Jurkat, Clone E6-1 (cell line): Measurements from ENCODE around the gene NTM.
A peak's percentile ranks its signal among the peaks of the same experiment; 100 is the strongest.

ENCODE experiments used
- DNase-seq: peaks from one replicate; pipeline ENCODE4 v3.0.0-alpha.2; 2011; ENCODE audit warnings: low read depth, low spot score
- H3K4me3 ChIP-seq: 2 replicates; pipeline ENCODE4 v1.5.1; 2011; ENCODE audit warnings: mild to moderate bottlenecking, low read length, control low read depth, moderate library complexity

Gene NTM

GRCh38 chr11:131717616-131718015 lies 347.2 kb downstream of the NTM start:
- DNase-seq = no peak
- H3K4me3 ChIP-seq = no peak overlapping the region

GRCh38 chr11:131723088-131723487 lies 352.7 kb downstream of the NTM start:
- DNase-seq = no peak
- no peak overlapping the region for H3K4me3 ChIP-seq

GRCh38 chr11:131724436-131724975 lies 354.1 kb downstream of the NTM start:
- DNase-seq = no peak
- no peak overlapping the region for H3K4me3 ChIP-seq

- H3K4me3 ChIP-seq = no peak overlapping the region
- DNase-seq = no peak
Measured at GRCh38 chr11:131734871-131735270, 364.5 kb downstream of the NTM start.

GRCh38 chr11:131737357-131737756 lies 366.9 kb downstream of the NTM start:
- no peak overlapping the region for H3K4me3 ChIP-seq
- DNase-seq = no peak

GRCh38 chr11:131739243-131739882 lies 368.9 kb downstream of the NTM start:
- no peak for DNase-seq
- H3K4me3 ChIP-seq = no peak overlapping the region

- no peak overlapping the region for H3K4me3 ChIP-seq
Measured at GRCh38 chr11:131744847-131745246, 374.4 kb downstream of the NTM start.

GRCh38 chr11:131745405-131745804 lies 375.0 kb downstream of the NTM start:
- no peak overlapping the region for H3K4me3 ChIP-seq
- no peak for DNase-seq

More at GRCh38 chr11:131744847-131745246, 374.4 kb downstream of the NTM start:
- no peak for DNase-seq

- no peak for DNase-seq
- H3K4me3 ChIP-seq = no peak overlapping the region
Measured at GRCh38 chr11:131746201-131746600, 375.8 kb downstream of the NTM start.

GRCh38 chr11:131748151-131749050 lies 378.0 kb downstream of the NTM start:
- no peak overlapping the region for H3K4me3 ChIP-seq
- peak; percentile 18 for DNase-seq

GRCh38 chr11:131749101-131749500 lies 378.7 kb downstream of the NTM start:
- no peak for DNase-seq
- no peak overlapping the region for H3K4me3 ChIP-seq

- no peak overlapping the region for H3K4me3 ChIP-seq
- no peak for DNase-seq
Measured at GRCh38 chr11:131750152-131750551, 379.7 kb downstream of the NTM start.

GRCh38 chr11:131750692-131751091 lies 380.3 kb downstream of the NTM start:
- no peak for DNase-seq
- H3K4me3 ChIP-seq = no peak overlapping the region

- DNase-seq = no peak
- no peak overlapping the region for H3K4me3 ChIP-seq
Measured at GRCh38 chr11:131754671-131755070, 384.3 kb downstream of the NTM start.

- H3K4me3 ChIP-seq = no peak overlapping the region
- no peak for DNase-seq
Measured at GRCh38 chr11:131756479-131757110, 386.2 kb downstream of the NTM start.

- DNase-seq = no peak
- H3K4me3 ChIP-seq = no peak overlapping the region
Measured at GRCh38 chr11:131758726-131759125, 388.3 kb downstream of the NTM start.

- H3K4me3 ChIP-seq = no peak overlapping the region
Measured at GRCh38 chr11:131759140-131759539, 388.7 kb downstream of the NTM start.

GRCh38 chr11:131760091-131761061 lies 390.0 kb downstream of the NTM start:
- no peak for DNase-seq
- H3K4me3 ChIP-seq = no peak overlapping the region

More at GRCh38 chr11:131759140-131759539, 388.7 kb downstream of the NTM start:
- no peak for DNase-seq
